Embryonic facial prominence (tissue), 1 donor: Measurements from ENCODE around the gene PROCR.
"Not testable (repeated sequence)": the region's sequence is repeated elsewhere in the genome, so short reads cannot be mapped to it uniquely, and the experiment has no call there.

ENCODE experiments used
- DNase-seq: peaks from one replicate; pipeline ENCODE4 v3.0.0-alpha.2; 2016; ENCODE audit errors: extremely low spot score

The PROCR gene

DNA sequence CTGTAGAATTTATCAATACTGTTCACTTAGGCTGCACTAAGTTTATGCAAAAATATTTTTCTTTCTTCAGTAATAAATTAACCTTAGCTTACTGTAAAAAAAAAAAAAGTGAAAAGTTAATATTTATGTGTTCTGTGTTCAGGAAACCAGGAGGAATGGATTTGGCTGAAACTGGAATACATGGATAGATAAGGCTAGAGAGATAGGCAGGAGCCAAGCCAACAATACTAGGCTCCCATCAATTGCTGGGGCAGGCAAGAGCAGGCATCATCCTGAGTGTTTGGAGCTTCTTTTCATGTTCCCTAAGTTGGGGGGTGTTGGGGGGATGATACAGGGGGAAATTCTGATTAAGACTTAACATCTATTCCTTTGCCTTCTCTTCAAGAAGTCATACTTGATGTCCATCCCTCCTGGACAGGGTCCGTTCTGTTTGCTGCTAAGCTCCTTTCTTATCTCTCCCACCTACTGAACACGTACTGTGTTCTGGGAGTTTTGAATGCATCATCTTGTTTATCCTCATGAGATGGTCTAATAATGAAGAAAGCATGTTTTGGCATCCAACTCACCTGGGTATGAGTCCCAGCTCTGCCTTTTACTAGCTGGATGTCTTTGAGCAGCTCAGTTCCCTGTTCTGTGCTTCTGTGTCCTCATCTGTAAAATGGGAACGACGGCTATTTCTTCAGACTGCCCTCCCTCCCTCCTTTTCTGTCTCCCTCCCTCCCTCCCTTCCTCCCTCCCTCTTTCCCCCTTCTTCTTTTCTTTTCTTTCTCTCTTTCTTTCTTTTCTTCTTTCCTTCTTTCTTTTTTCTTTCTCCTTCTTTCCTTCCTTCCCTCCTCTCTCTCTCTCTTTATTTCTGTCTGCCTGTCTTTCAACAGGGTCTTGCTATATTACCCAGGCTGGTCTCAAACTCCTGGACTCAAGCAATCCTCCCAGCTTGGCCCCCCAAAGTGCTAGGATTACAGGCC is 6.4 kb upstream of the PROCR start:
- DNase-seq, result no peak

GRCh38 chr20:35166242-35166830 is 5.5 kb upstream of the PROCR start:
- no peak for DNase-seq

DNA sequence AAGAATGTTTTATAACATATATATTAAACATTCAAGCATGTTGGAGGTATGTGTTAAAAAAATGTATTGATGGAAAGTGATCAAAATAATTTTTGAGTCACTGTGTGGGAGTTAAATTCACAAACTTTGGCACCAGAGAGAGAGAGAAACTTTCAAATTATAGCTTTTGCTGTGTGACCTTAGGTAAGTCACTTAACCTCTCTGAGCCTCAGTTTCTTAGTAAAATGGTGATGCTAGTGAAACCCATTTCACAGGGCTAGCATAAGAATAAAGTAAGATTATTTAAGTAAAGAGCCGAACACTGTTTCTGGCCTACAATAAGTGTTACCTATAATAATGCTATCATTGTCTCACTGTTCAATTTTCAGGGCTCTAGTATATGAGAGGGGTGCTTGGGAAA is 4.1 kb upstream of the PROCR start:
- no peak for DNase-seq

- not testable (repeated sequence) for DNase-seq
Observed at GRCh38 chr20:35168701-35169409, 3.0 kb upstream of the PROCR start.

GRCh38 chr20:35171438-35171752 is 477 bp upstream of the PROCR start:
- no peak for DNase-seq

- no peak for DNase-seq
Observed at GRCh38 chr20:35172434-35172806, 548 bp downstream of the PROCR start.

DNA sequence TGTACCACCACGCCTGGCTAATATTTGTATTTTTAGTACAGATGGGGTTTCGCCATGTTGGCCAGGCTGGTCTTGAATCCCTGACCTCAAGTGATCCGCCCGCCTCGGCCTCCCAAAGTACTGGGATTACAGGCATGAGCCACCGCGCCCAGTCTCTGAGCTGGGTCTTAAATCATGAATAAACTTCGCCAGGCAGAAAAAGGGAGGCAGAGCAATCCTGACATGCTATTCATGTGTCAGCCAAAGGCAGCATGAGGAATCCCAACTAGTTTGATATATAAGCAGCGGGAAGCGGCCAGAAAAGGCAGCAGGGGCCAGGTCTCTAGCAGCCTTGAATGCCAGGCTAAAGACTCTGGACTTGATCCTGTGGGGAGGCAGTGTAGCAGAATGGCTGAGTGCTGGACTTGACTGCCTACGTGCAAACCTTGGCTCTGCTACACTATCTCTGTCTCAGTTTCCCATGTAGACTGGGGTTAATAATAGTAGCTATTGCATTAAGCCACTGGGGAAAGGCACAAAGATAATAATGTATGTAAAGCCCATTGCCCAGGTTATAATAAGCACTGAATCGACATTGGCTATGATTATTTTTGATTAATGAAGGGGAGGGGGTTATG is 1.8 kb downstream of the PROCR start:
- no peak for DNase-seq

GRCh38 chr20:35174458-35175216 is 2.8 kb downstream of the PROCR start:
- no peak for DNase-seq

- no peak for DNase-seq
Observed at GRCh38 chr20:35176132-35176531, 4.3 kb downstream of the PROCR start.

DNA sequence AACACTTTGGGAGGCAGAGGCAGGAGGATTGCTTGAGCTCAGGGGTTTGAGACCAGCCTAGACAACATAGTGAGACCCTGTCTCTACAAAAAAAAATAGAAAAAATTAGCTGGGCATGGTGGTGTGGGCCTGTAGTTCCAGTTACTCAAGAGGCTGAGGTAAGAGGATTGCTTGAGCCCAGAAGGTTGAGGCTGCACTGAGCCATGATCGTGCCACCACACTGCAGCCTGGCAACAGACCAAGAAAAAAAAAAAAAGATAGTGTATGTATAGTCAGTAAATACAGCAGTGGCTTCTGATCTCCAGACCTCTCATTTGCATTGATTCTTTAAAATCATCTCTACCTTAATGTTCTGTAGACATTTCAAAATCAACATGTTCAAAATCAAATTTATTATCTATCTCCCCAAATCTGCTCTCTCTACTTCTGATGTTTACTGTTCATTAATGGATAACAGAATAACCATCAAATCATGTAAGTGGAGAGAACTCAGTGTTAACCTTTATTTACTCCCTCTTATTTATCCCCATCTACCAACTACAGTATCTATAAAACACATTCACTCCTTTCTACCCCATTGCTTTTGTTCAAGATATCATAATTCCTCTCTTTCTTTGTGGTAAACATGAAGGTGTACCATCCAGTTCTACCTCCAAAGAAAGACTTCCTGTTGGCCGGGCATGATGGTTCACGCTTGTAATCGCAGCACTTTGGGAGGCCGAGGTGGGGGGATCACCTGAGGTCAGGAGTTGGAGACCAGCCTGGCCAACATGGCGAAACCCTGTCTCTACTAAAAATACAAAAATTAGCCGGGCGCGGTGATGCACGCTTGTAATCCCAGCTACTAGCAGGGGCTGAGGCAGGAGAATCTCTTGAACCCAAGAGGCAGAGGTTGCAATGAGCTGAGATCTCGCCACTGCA is 7.7 kb downstream of the PROCR start:
- DNase-seq, result no peak

GRCh38 chr20:35180266-35180665 is 8.4 kb downstream of the PROCR start:
- DNase-seq, result no peak

- DNase-seq, result no peak
Observed at GRCh38 chr20:35181731-35182130, 9.9 kb downstream of the PROCR start.

GRCh38 chr20:35186691-35187289 is 14.9 kb downstream of the PROCR start:
- not testable (repeated sequence) for DNase-seq

GRCh38 chr20:35187584-35188190 is 15.8 kb downstream of the PROCR start:
- DNase-seq, result no peak

GRCh38 chr20:35189223-35189622 is 17.4 kb downstream of the PROCR start:
- not testable (repeated sequence) for DNase-seq

DNA sequence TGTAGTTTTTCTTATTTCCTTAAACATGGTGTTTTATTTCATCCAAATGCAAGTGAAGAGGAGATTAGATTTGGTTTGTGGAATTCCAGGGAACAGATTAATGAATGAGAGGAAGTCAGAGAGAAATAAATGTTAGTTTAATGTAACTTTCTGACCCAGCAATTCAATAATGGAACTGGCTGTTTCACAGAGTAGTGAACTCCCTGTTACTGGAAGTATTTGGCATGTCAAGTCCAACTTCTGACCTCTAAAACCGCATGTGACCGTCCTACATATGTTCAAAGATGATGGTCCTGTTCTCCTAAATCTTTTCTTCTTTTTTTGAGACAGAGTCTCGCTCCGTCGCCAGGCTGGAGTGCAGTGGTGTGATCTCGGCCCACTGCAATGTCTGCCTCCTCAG is 18.7 kb downstream of the PROCR start:
- DNase-seq, result no peak

GRCh38 chr20:35191419-35192117 is 19.7 kb downstream of the PROCR start:
- DNase-seq, result no peak

DNA sequence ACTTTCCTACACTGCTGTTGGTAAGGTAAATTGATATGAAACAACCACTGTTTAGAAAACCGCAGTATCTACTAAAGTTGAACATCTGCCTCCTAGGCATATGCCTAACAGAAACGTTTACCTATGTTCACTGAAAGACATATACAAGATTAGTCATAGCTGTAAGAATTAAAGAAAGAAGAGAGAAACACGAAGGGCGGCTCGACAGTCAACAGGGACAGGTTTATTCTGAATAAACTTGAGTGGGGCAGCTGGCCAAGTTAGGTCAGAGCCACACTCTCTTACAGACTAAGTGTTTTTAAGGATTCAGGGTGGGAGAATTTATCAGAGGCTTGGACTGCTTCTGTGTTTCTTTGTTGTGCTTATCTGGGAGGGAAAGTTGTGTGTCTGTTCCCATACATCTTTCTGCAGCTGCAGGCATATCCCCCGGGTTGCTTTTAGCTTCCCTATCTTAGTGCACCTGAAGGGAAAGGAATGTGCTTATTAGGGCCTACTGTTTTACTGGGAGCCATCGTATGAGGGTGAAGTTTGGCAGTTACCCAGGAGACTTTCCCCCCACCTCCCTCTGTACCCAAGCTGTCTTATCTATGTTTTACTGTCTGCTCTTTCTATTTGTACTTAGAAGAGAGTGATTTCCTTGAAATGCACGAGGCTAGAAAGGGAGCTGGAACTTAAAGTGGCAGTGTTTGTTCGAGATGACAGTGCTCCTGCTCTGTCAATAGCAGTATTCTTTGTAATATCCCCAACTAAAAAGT is 20.4 kb downstream of the PROCR start:
- no peak for DNase-seq
